Left ventricle myocardium superior (tissue), 1 donor: Measurements from ENCODE around the gene GYPC. TPM values are rescaled to one million over a fixed set of nuclear protein-coding genes. Genes with fewer than 3 reads are reported as not detected.
"Not testable (repeated sequence)": the region's sequence is repeated elsewhere in the genome, so short reads cannot be mapped to it uniquely, and the experiment has no call there.

Experiments
- ATAC-seq: fragments of 200-7000 bp; cut with Tn5 transposase; one replicate; pipeline ENCODE4 v1.9.1; 2020; ENCODE audit warnings: mild to moderate bottlenecking, moderate library complexity
- DNase-seq: peaks from one replicate; pipeline ENCODE4 v3.0.0-alpha.2; 2020
- intact Hi-C: fragments of 100-400 bp; cut with micrococcal nuclease; formaldehyde crosslinking; loops from one replicate; pipeline ENCODE4 v1.11.0; 2022
- long read RNA-seq: library from polyadenylated mRNA; unstranded; transcript quantifications from one replicate; pipeline ENCODE4 v2.0.0, GENCODE V29; 2021
- total RNA-seq: library from RNA; stranded (reverse); fragmentation: NEBNext Ultra II Directional; extraction: Animal tissue kit (Norgen Biotek cat#: 25700); gene quantifications from one replicate; pipeline ENCODE4 v1.2.1, GENCODE V29; 2021
- donor health status: DM: no; HTN: yes; CAD: no; lungs with severe emphysema.

Gene GYPC
- 114 TPM for total RNA-seq
- long read RNA-seq, transcript GYPC-203 (3 exons, 932 nt) = minor isoform, 5 of 161 reads
- long read RNA-seq, transcript GYPC-201 (4 exons, 1,246 nt) = major isoform, 126 of 161 reads
- long read RNA-seq, partial matches to known transcripts = 23 of 161 reads
- long read RNA-seq, other reads (novel, unspliced or antisense) = 5 of 161 reads

DNA sequence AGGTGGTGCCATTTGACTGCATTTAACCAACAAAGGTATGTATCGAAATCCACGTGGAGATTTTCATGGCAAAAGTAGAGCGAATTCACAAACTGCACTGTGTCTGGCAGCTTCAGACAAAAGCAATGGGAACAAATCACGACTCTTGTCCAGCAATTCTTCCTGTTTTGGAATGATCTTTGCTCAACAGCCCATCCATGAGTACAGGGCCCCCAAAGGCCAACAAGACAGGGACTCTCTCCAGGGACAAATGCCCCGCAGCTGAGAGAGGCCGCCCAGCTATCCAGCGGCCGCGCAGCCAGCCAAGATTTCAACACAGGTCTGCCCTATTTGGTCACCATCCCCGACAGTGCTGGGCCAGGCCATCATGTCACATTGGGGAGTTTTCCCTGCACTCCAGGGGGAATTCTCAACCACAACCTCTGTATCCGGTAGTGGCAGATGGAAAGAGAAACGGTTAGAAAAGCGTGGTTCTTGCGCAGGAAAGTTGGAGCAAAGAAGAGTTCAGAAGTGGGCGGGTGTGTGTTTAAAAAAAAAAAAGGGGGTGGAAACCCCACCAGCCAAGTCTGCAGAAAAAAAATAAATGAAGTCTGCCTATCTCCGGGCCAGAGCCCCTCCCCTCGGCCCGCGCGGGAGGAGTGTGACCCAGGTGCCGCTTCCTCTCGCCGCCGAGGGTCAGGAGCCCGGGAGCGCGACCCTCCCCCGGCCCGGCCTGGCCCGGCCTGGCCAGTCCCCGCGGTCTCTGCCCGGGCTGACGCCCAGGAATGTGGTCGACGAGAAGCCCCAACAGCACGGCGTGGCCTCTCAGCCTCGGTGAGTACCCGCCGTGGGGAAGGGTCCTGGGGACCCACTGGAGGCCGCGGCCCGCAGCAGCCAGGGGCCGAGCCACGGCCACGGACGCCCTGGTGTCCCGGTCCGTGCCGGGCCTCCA, at the start of gene GYPC:
Gene GYPC, plus strand, starts transcription at position 659 of the 931 bp plus-strand sequence. Its CDS starts 106 bp downstream, at position 765.
- ATAC-seq (peak; percentile 69), DNase-seq (peak; percentile 89)
- intact Hi-C loops = no loop called here

GRCh38 chr2:126614524-126615227, 41.3 kb upstream of the GYPC start:
- ATAC-seq (no peak), DNase-seq (no peak)
- intact Hi-C loops = no loop called here

GRCh38 chr2:126616606-126617069, 39.3 kb upstream of the GYPC start:
- DNase-seq = no peak
- no peak for ATAC-seq
- intact Hi-C loops = no loop called here

DNA sequence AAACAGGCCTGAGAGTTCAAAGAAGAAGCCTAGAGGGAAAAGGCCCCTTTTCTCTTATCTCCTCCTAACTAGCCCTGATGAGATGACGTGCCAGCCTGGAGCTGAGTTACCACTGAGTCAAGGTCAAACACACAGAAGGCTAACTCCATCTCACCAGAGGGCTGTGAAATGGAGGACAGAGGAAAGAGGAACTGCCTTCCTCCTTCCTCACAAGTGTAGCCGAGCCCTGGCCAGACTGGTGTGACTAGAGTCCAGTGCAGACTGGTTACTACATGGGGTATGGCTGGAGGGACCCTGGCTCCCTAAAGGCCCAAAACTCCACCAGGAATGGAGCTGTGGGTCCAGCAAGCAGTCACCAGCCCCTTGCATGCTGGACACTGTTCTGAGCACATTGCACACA, 35.7 kb upstream of the GYPC start:
- intact Hi-C loops = no loop called here
- ATAC-seq = no peak
- no peak for DNase-seq

- intact Hi-C loops = no loop called here
- DNase-seq = no peak
- no peak for ATAC-seq
These were observed 33.0 kb upstream of the GYPC start for GRCh38 chr2:126623000-126623399.

DNA sequence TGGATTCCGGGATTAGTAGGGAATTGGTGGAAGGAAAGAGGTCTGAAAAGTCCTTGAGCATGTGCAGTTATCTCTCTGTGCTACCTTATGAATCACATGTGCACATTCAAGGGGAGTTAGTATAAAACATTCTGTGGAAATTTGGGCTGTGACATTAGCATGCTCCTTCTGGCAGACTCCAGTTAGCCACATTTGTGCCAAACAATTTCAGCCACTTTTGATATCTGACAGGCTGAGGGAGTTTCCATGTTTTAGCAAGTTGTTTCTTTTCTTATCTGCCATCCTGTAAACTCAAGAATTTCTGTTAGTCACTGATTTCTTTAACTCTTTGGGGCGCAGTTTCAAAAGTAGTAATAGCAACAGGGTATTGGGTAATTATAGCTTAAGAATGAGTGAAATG, 28.3 kb upstream of the GYPC start:
- intact Hi-C loops = no loop called here
- DNase-seq (no peak), ATAC-seq (peak; percentile 77)

GRCh38 chr2:126634273-126634861, 21.6 kb upstream of the GYPC start:
- intact Hi-C loops = no loop called here
- DNase-seq = no peak
- no peak for ATAC-seq

GRCh38 chr2:126635281-126635680, 20.7 kb upstream of the GYPC start:
- no peak for DNase-seq
- peak; percentile 92 for ATAC-seq
- intact Hi-C loops = no loop called here

- DNase-seq = no peak
- no peak for ATAC-seq
- intact Hi-C loops = no loop called here
These were observed 20.2 kb upstream of the GYPC start for GRCh38 chr2:126635736-126636135.

GRCh38 chr2:126637386-126637785, 18.6 kb upstream of the GYPC start:
- intact Hi-C loops = no loop called here
- ATAC-seq (no peak), DNase-seq (no peak)

DNA sequence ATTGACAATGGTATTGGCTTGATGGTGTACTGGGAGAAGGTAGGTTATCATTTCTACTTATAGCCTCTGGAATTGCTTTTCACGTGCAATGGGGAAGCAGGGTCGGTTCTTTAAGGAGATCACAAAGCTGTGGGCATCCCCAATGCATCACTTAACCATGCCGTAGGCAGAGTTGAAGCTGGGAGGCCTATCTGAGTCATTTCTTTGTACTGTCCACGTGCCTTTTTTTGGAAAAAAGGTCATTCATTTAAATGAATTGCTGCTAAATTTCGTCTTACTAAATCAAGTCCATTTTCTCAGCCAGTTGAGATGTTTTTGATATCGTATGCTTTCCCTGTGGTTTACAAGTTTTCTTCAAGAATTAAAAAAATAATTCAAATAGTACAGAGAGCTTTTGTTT, 17.2 kb upstream of the GYPC start:
- intact Hi-C loops = no loop called here
- no peak for DNase-seq
- no peak for ATAC-seq

GRCh38 chr2:126639276-126639675, 16.7 kb upstream of the GYPC start:
- intact Hi-C loops = no loop called here
- ATAC-seq = no peak
- DNase-seq = no peak

DNA sequence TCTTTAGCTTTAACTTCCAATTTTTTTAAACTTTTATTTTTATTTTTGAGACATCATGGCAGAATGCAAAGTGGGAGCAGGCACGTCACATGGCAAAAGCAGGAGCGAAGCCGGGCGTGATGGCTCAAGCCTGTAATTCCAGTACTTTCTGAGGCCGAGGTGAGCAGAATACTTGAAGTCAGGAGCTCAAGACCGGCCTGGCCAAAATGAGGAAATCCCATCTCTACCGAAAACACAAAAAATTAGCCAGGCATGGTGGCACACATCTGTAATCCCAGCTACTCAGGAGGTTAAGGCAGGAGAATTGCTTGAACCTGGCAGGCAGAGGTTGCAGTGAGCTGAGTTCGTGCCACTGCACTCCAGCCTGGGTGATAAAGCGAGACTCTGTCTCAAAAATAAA, 14.7 kb upstream of the GYPC start:
- ATAC-seq, intact Hi-C loops, DNase-seq: not testable (repeated sequence)

DNA sequence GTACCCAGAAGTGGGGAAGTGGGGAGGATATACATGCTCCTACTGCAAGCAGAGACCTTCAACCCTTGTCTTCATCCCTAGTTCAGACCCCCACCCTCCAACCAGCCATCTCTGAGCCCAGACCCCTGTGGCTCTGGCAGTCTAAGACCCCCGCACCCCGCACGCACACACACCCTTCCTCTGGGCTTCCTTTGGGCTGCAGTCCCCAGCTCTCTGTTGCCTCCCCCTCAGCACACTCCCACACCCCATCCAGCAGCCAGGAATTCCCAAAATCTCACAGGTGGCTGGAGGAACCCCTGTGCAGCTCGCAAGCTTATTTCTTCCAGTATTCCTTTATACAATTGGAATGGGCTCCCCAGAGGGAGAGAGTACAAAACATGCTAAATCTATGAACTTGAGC, 13.9 kb upstream of the GYPC start:
- ATAC-seq (no peak), DNase-seq (no peak)
- intact Hi-C loops = no loop called here

- intact Hi-C loops = no loop called here
- peak; percentile 35 for ATAC-seq
- no peak for DNase-seq
These were observed 12.5 kb upstream of the GYPC start for GRCh38 chr2:126643431-126643830.

- DNase-seq = no peak
- intact Hi-C loops = no loop called here
- ATAC-seq = no peak
These were observed 12.0 kb upstream of the GYPC start for GRCh38 chr2:126643972-126644371.

GRCh38 chr2:126644630-126645191, 11.2 kb upstream of the GYPC start:
- no peak for ATAC-seq
- no peak for DNase-seq
- intact Hi-C loops = no loop called here

DNA sequence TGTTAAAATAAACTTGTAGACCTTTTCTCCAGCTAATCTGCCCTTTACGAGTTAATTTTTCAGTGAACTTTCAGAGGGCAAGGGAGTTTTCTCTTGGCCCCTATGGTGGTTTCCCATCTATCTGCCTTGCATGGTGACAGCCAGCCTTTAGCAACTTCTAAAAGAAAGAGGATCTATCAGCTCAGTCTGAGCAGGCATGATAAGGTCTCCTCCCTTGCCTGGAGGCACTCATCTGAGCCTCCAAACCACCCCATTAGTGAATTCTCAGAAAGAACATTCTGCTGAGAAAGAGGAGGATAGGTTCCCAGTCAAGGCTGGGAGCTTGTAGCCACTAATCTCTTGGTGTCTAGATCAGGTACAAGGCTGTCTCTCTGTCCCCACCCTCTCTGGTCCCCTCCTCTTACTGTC, 10.7 kb upstream of the GYPC start:
- no peak for ATAC-seq

DNA sequence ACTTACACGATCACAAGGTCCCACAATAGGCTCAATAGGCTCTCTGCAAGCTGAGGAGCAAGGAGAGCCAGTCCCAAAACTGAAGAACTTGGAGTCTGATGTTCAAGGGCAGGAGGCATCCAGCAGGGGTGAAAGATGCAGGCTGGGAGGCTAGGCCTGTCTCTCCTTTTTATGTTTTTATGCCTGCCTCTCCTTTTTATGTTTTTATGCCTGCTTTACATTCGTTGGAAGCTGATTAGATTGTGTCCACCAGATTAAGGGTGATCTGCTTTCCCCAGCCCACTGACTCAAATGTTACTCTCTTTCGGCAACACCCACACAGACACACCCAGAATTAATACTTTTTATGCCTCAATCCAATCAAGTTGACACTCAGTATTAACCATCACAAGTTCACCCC, 9.9 kb upstream of the GYPC start:
- no peak for ATAC-seq
- intact Hi-C loops = no loop called here
- no peak for DNase-seq

More for the DNA sequence above, 10.7 kb upstream of the GYPC start:
- DNase-seq = no peak
- intact Hi-C loops = no loop called here
